ENCODE results near the gene NUP210. TPM values are rescaled to one million over a fixed set of nuclear protein-coding genes. Genes with fewer than 3 reads are reported as not detected.

The NUP210 gene
- total and polyA plus RNA-seq, 2 experiments from 2014 or later = 6.7 to 8.4 TPM

DNA sequence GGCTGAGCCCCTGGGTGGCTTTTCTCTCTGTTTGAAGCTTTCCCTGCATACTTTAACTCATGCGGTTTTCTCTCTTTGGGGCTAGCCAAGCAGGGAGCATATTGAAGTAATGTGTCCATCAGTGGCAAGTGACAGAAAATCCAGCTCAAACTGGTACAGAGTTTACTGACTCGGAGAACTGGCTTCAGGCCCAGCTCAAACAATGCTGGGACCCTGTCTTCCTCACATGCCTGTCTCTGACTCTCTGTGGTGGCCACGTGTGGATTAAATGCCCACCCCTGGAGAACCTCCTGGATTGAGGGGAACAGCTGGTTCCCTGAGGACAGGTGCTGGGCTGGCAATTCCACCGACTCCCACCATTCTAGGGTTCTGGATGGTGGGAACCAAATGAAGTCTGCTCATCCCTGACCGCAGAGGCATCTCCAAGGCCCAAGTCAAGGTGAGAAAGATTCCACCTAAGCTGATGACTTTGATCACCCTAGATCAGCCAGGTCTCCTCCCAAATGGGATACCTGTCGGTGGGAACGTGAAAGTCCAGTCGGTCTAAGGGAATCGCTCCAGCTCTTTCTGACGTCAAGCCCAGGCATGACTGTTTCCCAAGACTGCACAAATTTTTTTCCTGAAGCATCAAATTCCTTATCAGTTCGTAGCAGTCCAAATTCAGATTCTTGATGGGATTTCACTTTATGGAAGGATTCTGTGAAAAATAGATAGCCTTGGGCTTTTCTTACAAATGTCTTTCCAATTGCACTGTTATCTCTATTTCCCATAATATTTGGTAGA lies 43.7 kb upstream of the NUP210 start:
- H3K4me3 ChIP-seq = no peak overlapping the region
- H3K27me3 ChIP-seq = no peaks in the 10 kb centered on the region
- WGBS (ENCODE audit: low lambda C conversion rate, missing lambda C conversion rate) = 81% methylated on average over 11 of the region's 11 CpGs
- H3K4me2 ChIP-seq = no peak overlapping the region
- no peak overlapping the region for H3K27ac ChIP-seq
- H3K4me1 ChIP-seq (ENCODE audit: insufficient read depth) = no peaks in the 10 kb centered on the region
- no peaks in the 10 kb centered on the region for H3K79me2 ChIP-seq
- no peak for DNase-seq (ENCODE audit: low spot score)
- no peaks in the 10 kb centered on the region for H3K36me3 ChIP-seq (replicated peaks; ENCODE audit: insufficient read depth, low read depth)
- no peaks in the 10 kb centered on the region for H3K9me3 ChIP-seq (ENCODE audit: low read depth)
- TF ChIP-seq, protein P1, sequence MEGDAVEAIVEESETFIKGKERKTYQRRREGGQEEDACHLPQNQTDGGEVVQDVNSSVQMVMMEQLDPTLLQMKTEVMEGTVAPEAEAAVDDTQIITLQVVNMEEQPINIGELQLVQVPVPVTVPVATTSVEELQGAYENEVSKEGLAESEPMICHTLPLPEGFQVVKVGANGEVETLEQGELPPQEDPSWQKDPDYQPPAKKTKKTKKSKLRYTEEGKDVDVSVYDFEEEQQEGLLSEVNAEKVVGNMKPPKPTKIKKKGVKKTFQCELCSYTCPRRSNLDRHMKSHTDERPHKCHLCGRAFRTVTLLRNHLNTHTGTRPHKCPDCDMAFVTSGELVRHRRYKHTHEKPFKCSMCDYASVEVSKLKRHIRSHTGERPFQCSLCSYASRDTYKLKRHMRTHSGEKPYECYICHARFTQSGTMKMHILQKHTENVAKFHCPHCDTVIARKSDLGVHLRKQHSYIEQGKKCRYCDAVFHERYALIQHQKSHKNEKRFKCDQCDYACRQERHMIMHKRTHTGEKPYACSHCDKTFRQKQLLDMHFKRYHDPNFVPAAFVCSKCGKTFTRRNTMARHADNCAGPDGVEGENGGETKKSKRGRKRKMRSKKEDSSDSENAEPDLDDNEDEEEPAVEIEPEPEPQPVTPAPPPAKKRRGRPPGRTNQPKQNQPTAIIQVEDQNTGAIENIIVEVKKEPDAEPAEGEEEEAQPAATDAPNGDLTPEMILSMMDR (IDR thresholded peaks at IDR 0.05; ENCODE audit: poor library complexity) = no peak
- TF ChIP-seq EZH2 (IDR thresholded peaks at IDR 0.05; ENCODE audit: borderline replicate concordance) (no peak), EZH2phosphoT487 (IDR thresholded peaks at IDR 0.05; ENCODE audit: low read depth, severe bottlenecking, unreplicated experiment) (no peak)
- no peak overlapping the region for H2AFZ ChIP-seq
- H4K20me1 ChIP-seq (ENCODE audit: insufficient read depth, poor library complexity, severe bottlenecking) = no peaks in the 10 kb centered on the region
- no peaks in the 10 kb centered on the region for H3K9me2 ChIP-seq (replicated peaks; ENCODE audit: insufficient read depth)

DNA sequence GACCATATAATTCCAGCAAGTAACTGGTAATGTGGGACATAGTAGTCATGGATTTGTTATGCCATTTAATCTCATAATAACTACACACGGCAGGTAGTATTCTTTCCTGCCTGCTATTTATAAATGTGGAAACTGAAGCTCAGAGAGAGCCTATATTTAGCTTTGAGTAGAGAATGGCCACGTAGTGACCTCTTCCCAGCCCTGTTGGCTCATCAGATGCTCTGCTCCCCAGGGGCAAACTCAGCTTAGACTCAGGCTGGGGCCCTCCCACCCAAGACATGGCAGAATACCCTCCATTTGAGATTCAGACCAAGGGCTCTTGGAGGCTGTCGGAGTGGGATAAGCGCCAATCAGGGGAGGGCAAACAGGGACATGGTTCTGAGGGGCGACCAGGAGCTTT lies 42.7 kb upstream of the NUP210 start:
- Histone ChIP-seq H3K27ac (no peak overlapping the region), H2AFZ (no peak overlapping the region), H3K4me1 (ENCODE audit: insufficient read depth) (no peaks in the 10 kb centered on the region), H3K79me2 (no peaks in the 10 kb centered on the region), H4K20me1 (ENCODE audit: insufficient read depth, poor library complexity, severe bottlenecking) (no peaks in the 10 kb centered on the region), H3K4me2 (no peak overlapping the region), H3K9me2 (replicated peaks; ENCODE audit: insufficient read depth) (no peaks in the 10 kb centered on the region), H3K36me3 (replicated peaks; ENCODE audit: insufficient read depth, low read depth) (no peaks in the 10 kb centered on the region), H3K4me3 (no peak overlapping the region), H3K27me3 (no peaks in the 10 kb centered on the region), H3K9me3 (ENCODE audit: low read depth) (no peaks in the 10 kb centered on the region)
- TF ChIP-seq EZH2 (IDR thresholded peaks at IDR 0.05; ENCODE audit: borderline replicate concordance) (no peak), EZH2phosphoT487 (IDR thresholded peaks at IDR 0.05; ENCODE audit: low read depth, severe bottlenecking, unreplicated experiment) (no peak)
- TF ChIP-seq, protein P1 (IDR thresholded peaks at IDR 0.05; ENCODE audit: poor library complexity) = no peak
- DNase-seq (ENCODE audit: low spot score) = no peak
- WGBS (ENCODE audit: low lambda C conversion rate, missing lambda C conversion rate) = 93% methylated on average over 5 of the region's 5 CpGs

DNA sequence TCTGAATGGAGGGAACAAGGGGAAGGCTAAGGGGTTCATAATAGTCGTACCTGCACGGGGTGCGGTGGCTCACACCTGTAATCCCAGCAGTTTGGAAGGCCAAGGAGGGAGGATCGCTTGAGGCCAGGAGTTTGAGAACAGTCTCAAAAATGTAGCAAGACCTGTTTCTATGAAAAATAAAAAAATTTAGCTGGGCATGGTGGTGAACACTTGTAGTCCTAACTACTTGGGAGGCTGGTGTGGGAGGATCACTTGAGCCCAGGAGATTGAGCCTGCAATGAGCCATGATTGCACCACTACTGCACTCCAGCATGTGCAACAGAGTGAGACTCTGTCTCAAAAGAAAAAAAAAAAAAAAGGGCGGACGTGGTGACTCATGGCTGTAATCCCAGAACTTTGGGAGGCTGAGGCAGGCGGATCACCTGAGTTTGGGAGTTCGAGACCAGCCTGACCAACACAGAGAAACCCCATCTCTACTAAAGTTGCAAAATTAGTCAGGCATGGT lies 42.1 kb upstream of the NUP210 start:
- Histone ChIP-seq H2AFZ (no peak overlapping the region), H3K79me2 (no peaks in the 10 kb centered on the region), H3K27ac (no peak overlapping the region), H3K27me3 (no peaks in the 10 kb centered on the region), H3K4me1 (ENCODE audit: insufficient read depth) (no peaks in the 10 kb centered on the region), H4K20me1 (ENCODE audit: insufficient read depth, poor library complexity, severe bottlenecking) (no peaks in the 10 kb centered on the region), H3K9me2 (replicated peaks; ENCODE audit: insufficient read depth) (no peaks in the 10 kb centered on the region), H3K4me3 (no peak overlapping the region), H3K4me2 (no peak overlapping the region), H3K9me3 (ENCODE audit: low read depth) (no peaks in the 10 kb centered on the region), H3K36me3 (replicated peaks; ENCODE audit: insufficient read depth, low read depth) (no peaks in the 10 kb centered on the region)
- WGBS (ENCODE audit: low lambda C conversion rate, missing lambda C conversion rate) = 80% methylated on average over 8 of the region's 8 CpGs
- DNase-seq (ENCODE audit: low spot score) = no peak
- no peak for TF ChIP-seq EZH2phosphoT487 (IDR thresholded peaks at IDR 0.05; ENCODE audit: low read depth, severe bottlenecking, unreplicated experiment)
- no peak for TF ChIP-seq EZH2 (IDR thresholded peaks at IDR 0.05; ENCODE audit: borderline replicate concordance)
- TF ChIP-seq, protein P1 (IDR thresholded peaks at IDR 0.05; ENCODE audit: poor library complexity) = no peak
